Measurements from ENCODE around the gene UBASH3B. TPM values are rescaled to one million over a fixed set of nuclear protein-coding genes. Genes with fewer than 3 reads are reported as not detected.
"Not testable (repeated sequence)": the region's sequence is repeated elsewhere in the genome, so short reads cannot be mapped to it uniquely, and the experiment has no call there.

The UBASH3B gene
- total RNA-seq, 2 donors from 2014 or later: 4.7 to 4.8 TPM

- intact Hi-C loops (cut with DNase I, micrococcal nuclease): no loop called here
- no peak for ATAC-seq
- DNase-seq: no peak
These were observed 158.4 kb downstream of the UBASH3B start for GRCh38 chr11:122813894-122814270.

GRCh38 chr11:122814401-122814800 lies 158.9 kb downstream of the UBASH3B start:
- no peak for ATAC-seq
- DNase-seq: no peak
- intact Hi-C loops (cut with DNase I, micrococcal nuclease): no loop called here

- intact Hi-C loops (cut with DNase I, micrococcal nuclease): no loop called here
- ATAC-seq (peak; percentile 69), DNase-seq (peak; percentile 11 to 30)
These were observed 160.4 kb downstream of the UBASH3B start for GRCh38 chr11:122815900-122816299.

GRCh38 chr11:122816761-122817520 lies 161.4 kb downstream of the UBASH3B start:
- intact Hi-C loops (cut with DNase I, micrococcal nuclease): no loop called here
- ATAC-seq (peak; percentile 90), DNase-seq (no peak)

- ATAC-seq: no peak
- no peak for DNase-seq
- intact Hi-C loops (cut with DNase I, micrococcal nuclease): no loop called here
These were observed 164.6 kb downstream of the UBASH3B start for GRCh38 chr11:122820158-122820557.

GRCh38 chr11:122821169-122821568 lies 165.6 kb downstream of the UBASH3B start:
- ATAC-seq: no peak
- intact Hi-C loops (cut with DNase I, micrococcal nuclease): no loop called here
- no peak for DNase-seq

- ATAC-seq: no peak
- DNase-seq: no peak
- intact Hi-C loops (cut with DNase I, micrococcal nuclease): no loop called here
These were observed 166.7 kb downstream of the UBASH3B start for GRCh38 chr11:122822241-122822640.

GRCh38 chr11:122823564-122823963 lies 168.0 kb downstream of the UBASH3B start:
- no peak for ATAC-seq
- no peak for DNase-seq
- intact Hi-C loops (cut with DNase I, micrococcal nuclease): no loop called here

GRCh38 chr11:122829371-122829770 lies 173.8 kb downstream of the UBASH3B start:
- DNase-seq; ATAC-seq; intact Hi-C loops (cut with DNase I, micrococcal nuclease): not testable (repeated sequence)

GRCh38 chr11:122832297-122832696 lies 176.8 kb downstream of the UBASH3B start:
- intact Hi-C loops (cut with DNase I, micrococcal nuclease); ATAC-seq; DNase-seq: not testable (repeated sequence)

GRCh38 chr11:122832721-122833470 lies 177.4 kb downstream of the UBASH3B start:
- intact Hi-C loops (cut with DNase I, micrococcal nuclease): no loop called here
- DNase-seq: no peak
- ATAC-seq: peak; percentile 33

GRCh38 chr11:122833846-122834464 lies 178.4 kb downstream of the UBASH3B start:
- DNase-seq: no peak
- intact Hi-C loops (cut with DNase I, micrococcal nuclease): no loop called here
- no peak for ATAC-seq

- DNase-seq: no peak
- intact Hi-C loops (cut with DNase I, micrococcal nuclease): no loop called here
- no peak for ATAC-seq
These were observed 181.4 kb downstream of the UBASH3B start for GRCh38 chr11:122836916-122837315.

- DNase-seq (no peak), ATAC-seq (no peak)
- intact Hi-C loops (cut with DNase I, micrococcal nuclease): no loop called here
These were observed 182.2 kb downstream of the UBASH3B start for GRCh38 chr11:122837528-122838346.

- ATAC-seq (peak; percentile 9), DNase-seq (no peak)
- intact Hi-C loops (cut with DNase I, micrococcal nuclease): no loop called here
These were observed 188.0 kb downstream of the UBASH3B start for GRCh38 chr11:122843281-122844141.

GRCh38 chr11:122847466-122847865 lies 191.9 kb downstream of the UBASH3B start:
- DNase-seq: no peak
- intact Hi-C loops (cut with DNase I, micrococcal nuclease): no loop called here

GRCh38 chr11:122848186-122848585 lies 192.7 kb downstream of the UBASH3B start:
- ATAC-seq (no peak), DNase-seq (no peak)
- intact Hi-C loops (cut with DNase I, micrococcal nuclease): no loop called here

More at GRCh38 chr11:122847466-122847865, 191.9 kb downstream of the UBASH3B start:
- ATAC-seq: no peak

GRCh38 chr11:122850076-122850631 lies 194.6 kb downstream of the UBASH3B start:
- ATAC-seq (no peak), DNase-seq (no peak)
- intact Hi-C loops (cut with DNase I, micrococcal nuclease): loop anchor here (5.0 to 10.0 kb wide), 3 partner anchors 53 to 215 kb away; no protein-coding TSS in a partner anchor

Measured in left colon (tissue), 2 donors.